Activated naive CD4-positive, alpha-beta T cell (primary cell): ENCODE results near the gene KDM4B.

Experiments used
- DNase-seq, 4 experiments: peaks; one replicate each; lab custom pipeline; 2025; lab: John Stamatoyannopoulos, UW

KDM4B gene

DNA sequence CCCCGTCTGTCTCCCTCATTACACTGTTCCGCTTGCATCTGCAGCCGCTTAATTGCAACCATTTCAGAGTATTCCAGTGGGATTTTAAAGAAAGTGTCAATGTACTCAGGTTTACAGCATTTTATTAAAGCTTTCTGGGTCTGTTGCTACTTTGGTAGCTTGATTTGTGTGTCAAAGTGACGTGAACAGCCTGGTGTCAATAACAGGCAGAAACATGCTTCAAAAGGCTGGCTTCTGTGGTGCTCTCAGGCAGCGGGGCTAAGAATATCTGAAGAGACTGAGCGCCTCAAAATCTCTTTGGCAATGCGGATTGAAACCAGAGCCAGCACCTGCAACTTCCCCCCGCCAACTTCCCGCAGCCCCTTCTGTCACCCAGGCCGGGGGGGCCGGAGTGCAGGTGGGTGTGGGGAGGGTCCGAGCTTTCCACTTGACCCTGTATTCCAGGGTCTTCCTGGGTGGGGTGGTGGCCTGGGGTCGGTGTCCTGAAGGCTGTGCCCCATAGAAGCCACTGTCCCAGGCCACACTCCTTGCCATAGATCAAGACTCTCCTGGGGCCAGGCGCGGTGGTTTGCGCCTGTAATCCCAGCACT lies 81.2 kb downstream of the KDM4B start:
- DNase-seq = no peak

DNA sequence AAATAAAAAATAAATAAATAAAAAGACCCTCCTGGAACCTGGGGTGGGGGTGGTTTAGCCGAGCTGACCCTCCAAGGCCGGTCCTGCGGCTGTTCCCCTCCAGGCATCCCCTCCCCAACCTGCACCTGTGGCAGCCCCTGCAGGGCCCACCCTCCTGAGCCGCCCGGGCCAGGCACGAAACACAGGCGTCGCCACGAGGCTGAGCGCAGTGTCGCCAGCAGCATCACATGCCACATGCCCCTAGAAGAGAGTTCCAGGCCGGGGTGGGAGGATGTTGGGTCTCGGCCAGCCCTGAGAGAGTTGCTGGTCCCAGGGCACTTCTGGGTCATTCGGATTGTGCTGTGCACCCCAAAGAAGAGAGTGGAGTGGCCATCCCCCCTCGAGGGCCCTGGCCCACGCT lies 82.0 kb downstream of the KDM4B start:
- DNase-seq = no peak

DNA sequence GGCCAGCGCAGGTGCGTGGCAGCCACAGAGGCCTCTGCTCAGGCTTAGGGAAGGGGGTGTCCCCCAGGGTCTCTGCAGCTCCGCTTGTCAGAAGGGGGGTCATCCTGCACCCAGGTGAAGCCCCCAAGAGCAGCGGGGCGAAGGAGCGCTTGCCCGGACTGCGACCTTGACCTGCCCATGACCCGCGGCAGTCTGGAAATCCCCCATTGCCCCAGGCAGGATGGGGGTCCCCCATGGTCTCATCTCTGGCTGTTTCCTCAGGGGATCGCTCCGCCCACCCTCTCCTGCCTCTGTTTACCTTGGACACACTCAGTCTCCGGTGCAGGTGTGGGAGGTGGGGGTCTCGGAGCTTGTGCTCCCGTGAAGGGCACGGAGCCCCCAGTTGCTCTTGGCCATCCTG lies 82.7 kb downstream of the KDM4B start:
- DNase-seq = no peak

DNA sequence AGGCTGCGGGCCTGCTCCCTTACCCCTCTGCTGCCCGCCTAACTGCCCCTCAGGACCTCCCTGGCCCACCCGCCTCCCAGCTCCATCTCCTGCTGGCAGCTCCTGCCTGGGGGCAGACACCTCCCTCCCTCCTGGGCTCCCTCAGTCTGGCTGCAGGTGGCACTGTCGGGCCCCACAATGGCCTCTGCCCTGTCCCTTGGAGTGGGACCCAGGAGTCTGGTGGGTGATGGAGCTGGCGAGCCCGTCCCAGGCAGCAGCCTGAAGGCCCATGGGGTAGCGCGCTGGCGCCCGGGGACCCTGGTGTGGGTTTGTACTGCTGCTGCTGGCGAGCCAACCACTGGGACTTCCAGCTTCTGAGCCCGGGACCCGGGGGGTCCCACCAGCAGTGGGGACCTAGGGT lies 83.6 kb downstream of the KDM4B start:
- DNase-seq = no peak

DNA sequence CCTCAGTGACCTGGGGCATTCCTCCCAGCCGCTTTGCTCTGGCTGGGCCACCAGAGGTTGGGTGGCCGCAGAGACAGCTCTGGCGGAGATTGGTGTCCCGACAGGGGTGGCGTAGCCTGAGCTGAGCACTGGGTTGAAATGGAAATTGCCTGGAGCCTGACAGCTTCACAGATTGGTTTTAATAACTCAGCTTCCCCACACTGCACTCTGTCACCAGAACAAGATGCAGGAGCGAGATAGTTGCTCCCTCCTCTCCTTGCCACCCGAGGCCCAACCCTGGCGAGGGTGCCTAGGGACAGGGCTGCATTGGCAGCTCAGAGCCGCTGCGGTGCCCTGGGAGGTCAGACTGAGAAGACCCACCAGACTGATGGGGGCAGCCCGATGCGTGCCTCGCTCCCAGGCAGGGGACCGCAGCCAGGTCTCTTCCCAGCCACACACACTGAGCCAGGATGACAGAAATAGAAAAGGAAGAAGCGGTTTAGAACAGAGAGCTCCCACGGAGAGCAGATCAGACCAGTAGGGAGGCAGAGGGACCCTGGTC lies 84.1 kb downstream of the KDM4B start:
- no peak for DNase-seq

DNA sequence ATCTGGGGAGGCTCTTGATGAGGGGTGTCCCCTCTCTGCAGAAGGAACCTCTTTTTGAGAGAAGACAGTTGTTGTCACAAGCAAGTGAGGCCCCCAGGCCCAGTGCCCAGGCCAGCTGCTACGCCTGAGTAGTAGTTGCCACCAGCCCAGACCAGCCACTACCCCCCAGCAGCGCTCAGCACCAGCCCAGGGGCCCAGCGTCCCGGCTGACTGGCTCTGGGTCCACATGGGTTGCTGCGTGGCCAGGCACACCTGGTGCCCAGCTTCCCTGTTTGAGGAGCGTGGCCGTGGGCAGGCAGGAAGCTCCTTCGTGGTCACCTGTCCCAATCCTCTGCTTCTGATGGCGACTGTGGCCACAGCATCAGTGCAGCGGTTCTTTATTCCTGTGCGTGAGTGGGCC lies 84.7 kb downstream of the KDM4B start:
- DNase-seq = no peak

DNA sequence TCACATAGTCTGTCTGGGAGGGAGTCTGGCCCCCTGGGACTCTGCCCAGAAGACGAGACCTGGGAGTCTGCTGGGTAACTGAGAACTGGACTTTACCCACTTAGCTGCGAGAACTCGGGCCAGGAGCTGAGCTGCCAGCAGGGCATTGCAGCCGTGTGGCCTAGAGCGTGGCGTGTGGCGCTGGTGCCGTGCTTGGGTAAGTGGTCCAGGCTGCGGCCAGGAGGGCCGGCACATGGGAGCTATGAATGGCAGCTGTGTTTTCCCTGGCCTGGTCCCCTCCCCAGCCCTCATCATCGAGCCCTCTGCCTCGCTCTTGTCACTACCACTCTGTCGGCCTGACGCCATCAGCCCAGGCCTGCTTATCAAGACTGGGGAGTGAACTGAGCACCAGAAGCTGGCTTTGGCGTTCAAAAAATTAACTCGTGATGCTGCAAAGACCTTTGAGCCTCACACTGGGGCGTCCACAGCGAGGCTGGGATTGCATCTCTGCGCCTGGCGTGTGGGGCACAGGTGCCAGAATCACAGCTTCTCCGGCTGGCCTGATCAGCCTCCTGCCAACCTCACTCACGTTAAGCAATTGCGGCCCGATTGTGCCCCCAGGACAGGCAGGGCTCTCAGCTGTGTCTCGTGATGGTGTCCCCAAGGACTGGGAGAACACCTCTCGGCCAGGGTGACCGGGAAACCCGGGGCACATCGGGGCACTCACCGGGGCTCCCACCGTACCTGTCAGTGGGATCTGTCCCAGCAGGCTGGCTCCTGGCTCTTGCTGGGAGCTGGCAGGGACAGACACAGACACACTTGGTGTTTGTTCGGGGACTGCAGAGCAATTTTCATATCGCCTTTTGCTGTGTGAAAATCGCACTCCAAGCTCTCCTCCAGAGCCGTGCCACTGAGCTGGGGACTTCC lies 85.9 kb downstream of the KDM4B start:
- no peak for DNase-seq

DNA sequence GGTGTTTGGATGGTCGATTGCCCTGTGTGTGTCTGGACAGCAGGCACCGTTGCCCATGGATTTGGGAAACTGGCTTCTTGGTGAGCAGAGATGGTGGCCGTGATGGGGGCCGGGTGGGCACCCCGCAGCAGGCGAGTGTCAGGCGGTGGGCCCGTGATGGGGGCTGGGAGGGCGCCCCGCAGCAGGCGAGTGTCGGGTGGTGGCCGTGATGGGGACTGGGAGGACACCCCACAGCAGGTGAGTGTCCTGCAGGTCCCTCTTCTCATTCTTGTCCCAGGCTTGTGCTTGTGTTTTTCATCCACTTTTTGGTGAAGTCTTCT lies 86.5 kb downstream of the KDM4B start:
- DNase-seq = no peak

DNA sequence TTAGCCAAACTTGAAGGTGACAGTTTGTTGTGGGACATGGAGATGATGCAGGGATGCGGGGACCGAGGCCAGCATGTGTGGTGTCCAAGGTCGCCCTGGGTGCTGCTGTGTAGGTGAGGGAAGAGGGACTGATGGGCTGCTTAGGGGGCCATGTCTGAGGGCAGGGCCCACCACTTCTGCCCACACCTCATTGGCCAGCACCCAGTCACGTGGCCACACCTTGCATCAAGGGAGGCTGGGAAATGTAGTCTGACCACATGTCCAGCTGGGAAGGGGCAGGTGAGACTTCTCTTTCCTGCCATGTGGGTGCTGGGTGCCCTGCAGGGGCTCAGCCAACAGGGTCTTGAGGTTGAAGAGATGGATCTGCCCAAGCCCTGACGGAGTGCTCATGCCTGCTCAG lies 88.9 kb downstream of the KDM4B start:
- DNase-seq = no peak

DNA sequence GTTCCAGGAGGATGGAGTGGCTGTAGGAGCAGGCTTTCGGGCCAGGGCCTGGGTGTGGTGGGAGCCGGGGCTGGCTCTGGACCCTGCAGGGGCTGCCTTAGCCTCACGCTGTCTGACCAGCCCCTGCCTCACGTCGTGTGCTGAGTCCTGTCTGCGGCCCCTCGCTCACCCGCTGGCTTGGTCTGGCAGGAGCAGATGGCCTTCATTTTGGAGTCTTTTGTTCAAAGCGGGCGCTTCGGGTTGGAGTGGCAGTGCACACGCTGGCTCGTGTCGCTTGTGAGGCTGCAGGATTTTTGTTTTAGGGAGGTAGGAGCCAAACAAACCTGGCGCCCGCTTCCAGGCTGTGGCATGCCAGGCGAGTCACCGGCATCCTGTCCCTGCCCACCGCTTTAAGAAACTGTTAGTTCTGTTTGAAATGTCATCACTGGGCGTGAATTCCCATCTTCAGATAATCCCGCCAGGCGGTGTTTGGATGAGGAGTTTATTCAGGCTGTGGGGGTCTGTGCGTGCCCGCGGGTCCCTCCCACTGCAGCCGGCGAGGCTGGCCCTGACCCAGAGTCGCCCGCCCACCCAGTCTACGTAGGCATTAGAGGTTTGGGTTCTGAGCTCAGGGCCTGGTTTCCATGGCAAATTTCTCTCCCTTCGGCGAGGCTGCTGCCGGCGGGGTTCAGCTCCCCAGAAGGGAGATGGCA lies 89.8 kb downstream of the KDM4B start:
- no peak for DNase-seq

DNA sequence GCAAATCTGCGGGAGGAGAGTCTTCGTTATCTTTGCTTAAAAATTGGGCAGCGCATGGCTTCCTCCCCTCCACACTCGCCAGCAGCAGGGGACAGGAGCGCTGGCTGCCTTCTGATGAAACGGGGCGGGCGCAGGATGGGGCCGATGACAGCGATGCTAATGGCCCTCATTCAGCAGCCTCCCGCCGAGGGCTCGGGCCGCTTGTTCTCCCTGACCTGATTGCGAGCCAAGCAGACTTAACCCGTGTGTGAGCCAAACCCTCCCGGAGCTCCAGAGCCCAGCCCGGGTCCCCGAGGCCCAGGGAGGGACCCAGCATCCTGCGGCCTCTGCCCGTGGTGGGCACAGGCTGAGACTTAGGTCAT lies 90.3 kb downstream of the KDM4B start:
- DNase-seq = no peak

DNA sequence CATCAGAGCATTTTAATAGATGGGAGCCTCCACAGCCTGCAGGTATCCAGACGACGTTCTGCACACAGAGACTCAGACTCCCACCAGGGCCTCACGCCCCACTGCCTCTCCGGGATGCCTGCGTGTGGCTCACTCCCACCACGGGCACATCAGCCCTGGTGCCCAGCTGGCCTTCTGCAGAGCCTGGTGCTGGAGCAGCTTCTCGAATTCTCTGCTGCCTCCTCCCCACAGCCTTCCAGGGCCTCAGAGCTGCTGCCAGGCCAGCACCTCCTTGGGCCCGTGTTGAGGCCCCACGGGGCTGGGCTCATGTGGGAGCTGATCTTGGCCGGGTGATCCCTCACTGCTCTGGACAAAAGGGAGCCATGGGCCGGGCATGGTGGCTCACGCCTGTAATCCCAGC lies 90.9 kb downstream of the KDM4B start:
- no peak for DNase-seq

DNA sequence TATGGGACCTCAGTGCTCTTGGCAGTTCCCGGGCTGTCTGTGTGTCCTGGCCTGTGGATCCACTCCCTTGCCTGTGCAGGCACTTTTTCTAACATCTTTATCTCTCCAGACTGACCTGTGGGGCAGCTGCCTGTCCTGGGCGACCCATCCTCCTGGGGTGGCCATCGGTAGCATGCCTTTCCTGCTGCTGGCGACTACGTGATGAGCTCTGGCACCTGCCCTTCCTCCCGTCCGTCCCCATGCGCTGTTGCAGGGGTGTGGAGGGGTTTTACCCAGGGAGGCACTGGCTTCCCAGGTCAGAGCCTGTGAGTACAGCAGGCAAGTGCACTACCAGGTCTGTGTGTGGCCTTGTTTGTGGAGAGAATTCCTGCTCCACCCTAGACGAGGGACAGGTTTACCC lies 93.3 kb downstream of the KDM4B start:
- no peak for DNase-seq

DNA sequence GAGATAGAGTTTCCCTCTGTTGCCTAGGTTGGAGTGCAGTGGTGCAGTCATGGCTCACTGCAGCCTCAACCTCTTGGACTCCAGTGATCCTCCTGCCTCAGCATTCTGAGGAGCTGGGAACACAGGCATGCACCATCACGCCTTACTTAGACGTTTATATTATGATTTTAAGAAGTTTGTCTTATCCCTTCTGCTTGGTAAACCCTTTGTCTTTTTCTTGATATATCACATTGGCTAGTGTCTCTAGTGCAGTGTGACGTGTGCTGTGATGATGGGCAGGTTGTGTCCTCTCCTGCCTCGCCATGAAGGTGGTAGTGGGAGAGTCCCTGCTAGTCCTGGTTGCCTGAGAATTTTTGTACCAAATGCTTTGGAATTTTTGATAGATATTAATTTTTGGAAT lies 93.9 kb downstream of the KDM4B start:
- DNase-seq = no peak

DNA sequence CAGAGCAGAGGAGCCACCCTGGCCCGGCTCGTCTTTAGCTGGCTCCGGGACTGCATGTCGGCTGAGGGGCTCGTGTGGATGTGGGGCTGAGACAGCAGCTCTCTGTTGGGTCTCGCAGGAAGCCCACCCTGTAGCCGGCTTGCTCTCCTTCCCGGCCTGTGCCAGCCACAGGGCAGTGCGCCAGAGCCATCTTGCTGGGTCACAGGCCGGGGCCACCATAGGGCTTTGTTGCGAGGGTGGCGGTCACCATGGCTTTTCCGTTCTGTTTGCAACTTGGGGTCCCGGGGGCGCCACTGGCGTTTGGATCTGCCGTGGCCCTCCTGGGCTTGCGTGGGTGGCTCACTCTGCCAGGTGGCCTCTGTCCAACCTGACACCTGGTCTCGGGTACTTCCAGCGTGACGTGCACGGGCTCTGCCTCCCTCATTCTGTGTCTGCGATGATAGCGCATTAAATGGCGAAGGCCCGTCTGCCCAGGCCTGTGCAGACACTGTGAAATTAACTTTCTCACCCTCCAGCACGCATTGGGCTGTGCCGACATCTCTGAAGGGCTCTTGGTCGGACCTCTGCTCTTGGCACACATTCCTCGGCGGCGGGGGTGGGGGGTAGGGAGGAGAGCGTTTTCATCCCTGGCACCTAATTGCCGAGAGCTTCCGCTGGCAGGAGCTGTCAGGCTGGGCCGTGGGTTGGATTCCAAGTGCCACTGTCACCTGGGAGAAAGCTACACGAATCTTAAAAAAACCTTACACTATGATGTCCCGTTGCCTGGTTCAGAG lies 95.1 kb downstream of the KDM4B start:
- no peak for DNase-seq

DNA sequence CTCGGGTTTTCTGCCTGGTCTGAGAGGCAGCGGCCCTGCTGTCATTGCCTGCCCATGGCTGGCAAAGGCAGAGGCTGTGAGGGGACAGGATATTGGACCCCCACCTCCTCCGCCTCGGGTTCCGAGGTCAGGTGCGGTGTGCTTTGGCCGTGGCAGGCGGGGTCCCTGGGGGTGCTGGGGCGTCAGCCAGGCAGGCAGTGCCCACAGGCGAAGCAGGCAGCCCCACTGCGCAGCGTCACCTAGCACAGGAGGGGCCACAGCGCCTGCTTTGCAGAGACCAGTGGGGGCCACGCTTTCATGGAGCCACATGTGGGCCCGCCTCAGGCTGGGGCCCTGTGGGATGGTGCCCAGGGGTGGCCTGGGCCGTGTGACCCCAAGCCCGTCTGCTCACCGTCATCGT lies 96.0 kb downstream of the KDM4B start:
- no peak for DNase-seq

DNA sequence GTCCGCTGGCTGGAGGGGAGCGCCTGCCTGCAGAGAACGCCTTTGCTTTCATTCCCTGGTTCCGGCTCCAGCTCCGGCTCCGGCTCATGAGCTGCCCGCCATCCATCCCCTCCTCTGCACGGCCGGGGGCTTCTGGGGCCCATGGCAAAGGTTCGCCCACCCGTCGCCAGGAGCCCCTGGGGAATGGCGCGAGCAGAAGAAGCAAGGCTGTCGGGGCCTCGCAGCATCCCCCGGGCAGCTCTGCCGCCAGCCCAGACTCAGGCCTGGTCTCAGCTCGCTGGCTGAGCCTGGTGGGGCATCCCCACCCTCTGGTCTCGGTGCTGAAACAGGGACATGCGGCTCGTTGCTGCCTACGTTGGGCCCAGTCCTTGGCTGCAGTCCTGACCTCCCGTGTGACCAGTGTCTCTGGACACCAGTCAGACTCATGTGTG lies 96.8 kb downstream of the KDM4B start:
- DNase-seq = no peak

DNA sequence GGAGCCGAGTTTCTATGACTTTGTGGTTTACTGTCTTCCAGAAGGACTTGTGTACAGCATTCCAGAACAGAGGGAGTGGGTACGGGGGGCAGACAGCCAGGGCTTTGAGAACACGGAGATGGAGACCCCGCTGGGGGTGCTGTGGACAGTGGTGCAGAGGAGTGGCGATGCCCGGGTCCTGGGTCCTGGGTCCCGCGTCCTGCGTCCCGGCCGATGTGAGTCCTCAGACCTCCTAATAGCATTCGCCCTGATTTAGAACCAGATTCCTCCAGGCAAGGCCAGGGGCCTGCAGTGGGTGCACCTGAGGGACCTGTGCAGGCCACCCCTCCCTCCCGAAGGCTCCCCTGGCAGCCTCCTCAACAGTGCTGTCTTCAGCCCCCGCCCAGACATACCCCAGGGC lies 97.9 kb downstream of the KDM4B start:
- no peak for DNase-seq

DNA sequence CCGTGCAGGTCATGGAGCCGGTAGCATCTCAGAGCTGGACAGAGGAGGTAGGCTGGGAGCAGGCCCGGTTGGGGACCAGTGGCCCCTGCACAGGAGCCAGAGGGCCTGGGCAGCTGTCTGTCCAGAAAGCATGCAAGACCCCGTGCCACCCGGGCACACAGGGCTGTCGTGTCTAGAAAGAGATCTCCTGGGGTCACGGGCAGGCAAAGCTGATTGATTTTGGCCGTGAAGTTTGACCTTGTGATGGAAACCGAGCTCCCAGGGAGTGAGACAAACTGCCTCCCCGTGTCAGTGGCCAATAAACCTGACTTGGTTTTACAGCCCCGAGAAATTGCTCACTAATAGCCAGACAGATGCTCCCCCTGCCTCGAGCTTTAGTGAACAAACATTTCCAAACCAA lies 98.8 kb downstream of the KDM4B start:
- no peak for DNase-seq

DNA sequence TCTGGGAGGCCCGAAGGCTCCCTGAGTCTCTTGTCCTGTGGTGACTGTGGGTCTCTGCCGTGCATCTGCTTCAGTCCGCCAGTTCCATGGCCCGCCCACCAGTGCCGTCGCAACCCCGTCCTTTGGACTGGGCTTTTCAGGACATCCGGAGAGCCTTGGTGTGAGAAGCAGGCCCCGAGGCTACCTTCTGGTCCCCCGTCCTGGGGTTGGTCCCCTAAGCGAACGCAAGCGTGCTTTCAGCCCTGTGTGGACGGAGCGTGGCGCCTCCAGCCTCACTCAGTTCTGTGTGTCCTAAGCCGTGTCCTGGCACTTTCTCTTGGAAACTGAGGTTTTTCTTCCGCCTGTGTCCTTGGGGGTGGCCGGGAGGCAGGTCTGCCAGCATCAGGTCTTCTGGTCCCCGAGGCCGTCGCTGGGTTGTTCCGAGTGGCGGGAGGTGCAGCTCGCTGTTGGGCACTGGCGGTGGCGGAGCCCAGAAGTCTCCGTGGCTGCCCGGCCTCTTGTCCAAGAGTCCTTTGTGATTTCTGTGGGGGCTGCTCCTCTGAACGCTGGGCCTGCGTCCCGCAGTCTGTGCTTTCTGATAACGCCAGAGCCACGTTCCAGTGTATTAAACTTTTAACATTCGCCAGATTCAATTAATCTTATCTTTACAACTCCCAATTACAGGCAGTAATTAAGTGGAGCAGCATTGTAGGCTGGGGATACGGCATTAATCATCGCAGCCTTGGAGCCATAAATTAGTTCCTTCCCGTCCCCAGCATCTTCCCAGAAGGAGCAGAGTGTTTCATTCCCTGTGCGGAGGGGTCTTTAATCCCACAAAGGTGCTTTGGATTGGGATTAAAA lies 99.5 kb downstream of the KDM4B start:
- no peak for DNase-seq

DNA sequence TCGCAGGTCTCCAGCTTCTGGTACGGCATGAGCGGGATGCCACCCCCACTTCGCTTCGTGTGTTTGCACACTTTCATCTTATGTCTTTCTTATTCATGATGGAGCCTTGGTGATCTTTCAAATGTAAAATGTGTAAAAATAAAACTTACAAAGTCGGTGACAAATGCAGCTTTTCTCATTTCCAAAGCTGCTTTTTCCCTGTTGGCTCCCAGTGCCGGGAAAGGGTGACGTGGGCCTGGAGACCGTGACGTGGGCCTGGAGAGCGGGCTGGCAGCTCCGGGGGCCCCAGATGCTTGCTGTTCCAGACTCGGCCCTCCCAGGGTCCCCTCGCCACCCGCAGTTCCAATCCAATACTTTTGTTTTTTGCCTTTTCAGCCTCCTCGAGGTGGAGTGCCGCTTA lies 101.4 kb downstream of the KDM4B start:
- DNase-seq = no peak
